GM06990 (cell line): ENCODE measurements around the gene TGIF1.
"Not testable (repeated sequence)": the region's sequence is repeated elsewhere in the genome, so short reads cannot be mapped to it uniquely, and the experiment has no call there.

Experiments used
- DNase-seq: peaks from one replicate; pipeline ENCODE4 v3.0.0-alpha.2; 2011; ENCODE audit not compliant: insufficient read length; ENCODE audit errors: extremely low read depth
- H3K27me3 ChIP-seq: replicated peaks from 2 replicates; pipeline ENCODE4 v1.6.0; 2011; ENCODE audit warnings: low read length; ENCODE audit not compliant: control insufficient read depth, insufficient read depth
- H3K36me3 ChIP-seq: 2 replicates; pipeline ENCODE4 v1.5.1; 2011; ENCODE audit warnings: low read length; ENCODE audit not compliant: control insufficient read depth, insufficient read depth
- H3K4me3 ChIP-seq: replicated peaks from 2 replicates; pipeline ENCODE4 v1.5.1; 2011; ENCODE audit warnings: low read depth, mild to moderate bottlenecking, control low read depth, low read length
- TF ChIP-seq, protein P1 (sequence below): IDR thresholded peaks from 2 replicates; pipeline ENCODE4 v1.5.1; 2011; ENCODE audit warnings: low read length, control low read depth, mild to moderate bottlenecking, inconsistent platforms; ENCODE audit not compliant: insufficient read depth, poor library complexity, severe bottlenecking

The TGIF1 gene

DNA sequence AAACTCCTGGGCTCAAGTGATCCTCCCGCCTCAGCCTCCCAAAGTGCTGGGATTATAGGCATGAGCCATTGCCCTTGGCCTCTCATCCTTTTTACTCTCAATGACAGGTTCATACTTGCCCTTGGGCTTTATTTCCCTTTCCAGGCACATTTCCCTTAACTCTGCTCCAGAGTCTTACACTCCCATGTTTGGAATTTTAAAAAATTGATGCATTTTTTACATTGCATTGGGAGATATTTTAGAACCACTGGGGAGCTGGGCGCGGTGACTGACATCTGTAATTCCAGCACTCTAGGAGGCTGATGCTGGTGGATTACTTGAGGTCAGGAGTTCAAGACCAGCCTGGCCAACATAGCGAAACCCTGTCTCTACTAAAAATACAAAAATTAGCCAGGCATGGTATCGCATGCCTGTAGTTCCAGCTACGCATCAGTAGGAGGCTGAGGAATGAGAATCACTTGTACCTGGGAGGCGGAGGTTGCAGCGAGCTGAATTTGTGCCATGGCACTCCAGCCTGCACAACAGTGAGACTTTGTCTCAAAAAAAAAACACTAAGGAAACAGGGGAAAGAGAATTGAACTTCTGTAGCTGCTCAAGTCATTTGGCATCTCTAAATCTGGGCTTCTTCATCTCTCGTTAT is 18.2 kb downstream of the TGIF1 start:
- H3K4me3 ChIP-seq: no peak overlapping the region
- H3K36me3 ChIP-seq: no peaks in the 10 kb centered on the region
- no peaks in the 10 kb centered on the region; the same call in 1 of the 2 replicates for H3K27me3 ChIP-seq
- TF ChIP-seq, protein P1, sequence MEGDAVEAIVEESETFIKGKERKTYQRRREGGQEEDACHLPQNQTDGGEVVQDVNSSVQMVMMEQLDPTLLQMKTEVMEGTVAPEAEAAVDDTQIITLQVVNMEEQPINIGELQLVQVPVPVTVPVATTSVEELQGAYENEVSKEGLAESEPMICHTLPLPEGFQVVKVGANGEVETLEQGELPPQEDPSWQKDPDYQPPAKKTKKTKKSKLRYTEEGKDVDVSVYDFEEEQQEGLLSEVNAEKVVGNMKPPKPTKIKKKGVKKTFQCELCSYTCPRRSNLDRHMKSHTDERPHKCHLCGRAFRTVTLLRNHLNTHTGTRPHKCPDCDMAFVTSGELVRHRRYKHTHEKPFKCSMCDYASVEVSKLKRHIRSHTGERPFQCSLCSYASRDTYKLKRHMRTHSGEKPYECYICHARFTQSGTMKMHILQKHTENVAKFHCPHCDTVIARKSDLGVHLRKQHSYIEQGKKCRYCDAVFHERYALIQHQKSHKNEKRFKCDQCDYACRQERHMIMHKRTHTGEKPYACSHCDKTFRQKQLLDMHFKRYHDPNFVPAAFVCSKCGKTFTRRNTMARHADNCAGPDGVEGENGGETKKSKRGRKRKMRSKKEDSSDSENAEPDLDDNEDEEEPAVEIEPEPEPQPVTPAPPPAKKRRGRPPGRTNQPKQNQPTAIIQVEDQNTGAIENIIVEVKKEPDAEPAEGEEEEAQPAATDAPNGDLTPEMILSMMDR: no peak
- DNase-seq: no peak

DNA sequence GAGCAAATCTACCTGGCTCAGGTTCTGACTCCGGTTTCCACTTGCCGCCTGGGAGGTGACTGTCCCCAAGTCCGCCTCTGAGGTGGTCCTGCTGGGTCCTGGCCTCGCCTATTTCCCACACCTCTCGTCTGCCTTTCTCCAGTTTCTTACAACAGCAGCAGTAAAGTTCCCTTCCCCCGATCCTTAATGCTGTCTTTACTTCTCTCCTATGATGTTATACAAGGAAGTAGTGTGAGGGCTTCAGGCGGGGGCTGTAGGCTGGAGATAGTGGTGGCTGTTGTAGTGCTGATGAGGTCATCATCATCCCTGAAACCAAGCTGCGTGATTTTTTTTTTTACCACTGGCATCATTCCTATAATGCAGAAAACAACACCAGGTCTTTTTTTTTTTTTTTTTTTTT is 18.9 kb downstream of the TGIF1 start:
- no peaks in the 10 kb centered on the region for H3K36me3 ChIP-seq
- no peaks in the 10 kb centered on the region; the same call in 1 of the 2 replicates for H3K27me3 ChIP-seq
- no peak overlapping the region for H3K4me3 ChIP-seq
- TF ChIP-seq, protein P1: no peak
- no peak for DNase-seq

GRCh38 chr18:3471141-3471648 is 21.2 kb downstream of the TGIF1 start:
- DNase-seq: no peak
- TF ChIP-seq, protein P1: no peak
- no peak overlapping the region for H3K4me3 ChIP-seq

DNA sequence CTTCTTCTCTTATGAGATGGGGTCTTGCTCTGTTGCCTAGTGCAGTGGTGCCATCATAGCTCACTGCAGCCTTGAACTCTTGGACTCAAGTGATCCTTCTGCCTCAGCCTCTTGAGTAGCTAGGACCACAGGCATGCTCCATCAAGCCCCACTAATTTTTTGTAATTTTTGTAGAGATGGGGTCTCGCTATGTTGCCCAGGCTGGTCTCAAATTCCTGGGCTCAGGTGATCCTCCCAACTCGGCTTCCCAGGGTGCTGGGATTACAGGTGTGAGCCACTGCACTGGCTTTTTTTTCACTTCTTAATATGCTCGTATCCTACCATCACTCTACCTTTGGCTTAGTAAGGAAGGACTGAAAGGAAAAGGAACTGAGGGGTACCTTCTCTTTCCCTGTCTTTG is 22.1 kb downstream of the TGIF1 start:
- not testable (repeated sequence) for H3K36me3 ChIP-seq, H3K27me3 ChIP-seq, H3K4me3 ChIP-seq, DNase-seq

More at GRCh38 chr18:3471141-3471648, 21.2 kb downstream of the TGIF1 start:
- no peaks in the 10 kb centered on the region; the same call in 1 of the 2 replicates for H3K27me3 ChIP-seq
- H3K36me3 ChIP-seq: no peaks in the 10 kb centered on the region

GRCh38 chr18:3472681-3473544 is 22.9 kb downstream of the TGIF1 start:
- Histone ChIP-seq H3K4me3 (no peak overlapping the region), H3K27me3 (no peaks in the 10 kb centered on the region; the same call in 1 of the 2 replicates), H3K36me3 (no peaks in the 10 kb centered on the region)
- no peak for DNase-seq
- TF ChIP-seq, protein P1: no peak
